Heart left ventricle (tissue), 13 donors: ENCODE results near the gene CCDC32.

Experiments used
- POLR2A ChIP-seq, 2 donors: fragments of 450-650 bp; IDR thresholded peaks; one replicate each; pipeline ENCODE4 v1.6.1; 2017; ENCODE audit warnings: antibody characterized with exemption in 2 of 2, mild to moderate bottlenecking in 2 of 2, moderate library complexity in 2 of 2
- TF ChIP-seq, protein P1 (sequence below), 12 donors: fragments of 200-600 bp; sonication (generic) in 4 of 12; IDR thresholded peaks; one replicate each; pipeline versions ENCODE4 v1.5.0 to v1.8.0; 2018 to 2022; ENCODE audit warnings: antibody characterized with exemption in 12 of 12, mild to moderate bottlenecking in 5 of 12
- donor health status: ischemic (EF 13 %, LVEDD 7.1; RV severe dilation, severe dysfunction).
- donor health status: DM: no; HTN: yes; CAD: no.
- donor health status: DM: no; HTN: no; CAD: no.
- donor health status: ischemic (EF 25% LVEDD 6.9; RV normal size, moderate dysfunction).
- donor health status: ischemic (EF 25% LVEDD 5.7; RV mildly dilated, moderate dysfunction).
- donor health status: ischemic (EF 35%, LVEDD 5.7; RV mildly dilated, moderate dysfunction).
- donor health status: nonischemic (EF 11% LVEDD 7.7; RV severe dilation, severe dysfunction).
- donor health status: DM: yes; HTN: yes; CAD: no.
- donor health status: PGD.
- donor health status: ischemic (EF 29% LVEDD 5.4; RV normal size, mild dysfunction).
- donor health status: nonischemic (EF 23%, LVEDD 6.1; RV moderate dilation, normal function).

DNA sequence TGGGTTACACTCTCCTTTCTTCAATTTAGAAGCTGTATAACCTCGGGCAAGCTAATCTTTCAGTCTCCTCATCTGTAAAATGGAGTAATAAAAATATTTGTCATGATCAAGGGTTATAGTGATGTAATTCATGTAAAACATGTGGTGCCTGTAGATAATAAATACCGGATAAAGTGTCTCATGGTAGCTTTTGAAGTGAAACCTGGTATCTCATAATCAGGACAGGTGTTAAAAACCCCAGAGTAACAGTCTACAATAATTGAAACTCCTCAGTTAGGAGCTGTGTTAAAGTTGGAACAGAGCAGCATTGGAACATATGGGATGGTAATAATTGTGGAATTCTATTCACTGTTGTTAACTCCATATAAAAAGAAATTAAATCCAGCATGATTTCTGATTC is 28.3 kb upstream of the CCDC32 start:
- TF ChIP-seq, protein P1, sequence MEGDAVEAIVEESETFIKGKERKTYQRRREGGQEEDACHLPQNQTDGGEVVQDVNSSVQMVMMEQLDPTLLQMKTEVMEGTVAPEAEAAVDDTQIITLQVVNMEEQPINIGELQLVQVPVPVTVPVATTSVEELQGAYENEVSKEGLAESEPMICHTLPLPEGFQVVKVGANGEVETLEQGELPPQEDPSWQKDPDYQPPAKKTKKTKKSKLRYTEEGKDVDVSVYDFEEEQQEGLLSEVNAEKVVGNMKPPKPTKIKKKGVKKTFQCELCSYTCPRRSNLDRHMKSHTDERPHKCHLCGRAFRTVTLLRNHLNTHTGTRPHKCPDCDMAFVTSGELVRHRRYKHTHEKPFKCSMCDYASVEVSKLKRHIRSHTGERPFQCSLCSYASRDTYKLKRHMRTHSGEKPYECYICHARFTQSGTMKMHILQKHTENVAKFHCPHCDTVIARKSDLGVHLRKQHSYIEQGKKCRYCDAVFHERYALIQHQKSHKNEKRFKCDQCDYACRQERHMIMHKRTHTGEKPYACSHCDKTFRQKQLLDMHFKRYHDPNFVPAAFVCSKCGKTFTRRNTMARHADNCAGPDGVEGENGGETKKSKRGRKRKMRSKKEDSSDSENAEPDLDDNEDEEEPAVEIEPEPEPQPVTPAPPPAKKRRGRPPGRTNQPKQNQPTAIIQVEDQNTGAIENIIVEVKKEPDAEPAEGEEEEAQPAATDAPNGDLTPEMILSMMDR (IDR thresholded peaks at IDR 0.05): no peak
- no peak for TF ChIP-seq POLR2A (IDR thresholded peaks at IDR 0.05)
